Muscle of back (tissue), 11 donors: ENCODE measurements around the gene FERMT1. TPM values are rescaled to one million over a fixed set of nuclear protein-coding genes. Genes with fewer than 3 reads are reported as not detected.
"Not testable (repeated sequence)": the region's sequence is repeated elsewhere in the genome, so short reads cannot be mapped to it uniquely, and the experiment has no call there.

Source experiments
- DNase-seq, 3 donors: peaks; one replicate each; pipeline versions ENCODE4 v3.0.0 to v3.0.0-alpha.2; 2013
- polyA plus RNA-seq, 10 donors: library from polyadenylated mRNA; unstranded; fragments of 120-200 nt; gene quantifications; one replicate each; pipeline ENCODE4 v1.2.1, GENCODE V29; 2013; ENCODE audit not compliant: insufficient read length in 10 of 10

Gene FERMT1
- polyA plus RNA-seq, 10 donors, result 0.23 to 3.8 (median 0.42) TPM

- no peak for DNase-seq
Observed at GRCh38 chr20:6116758-6117157, 6.1 kb downstream of the FERMT1 start.

DNA sequence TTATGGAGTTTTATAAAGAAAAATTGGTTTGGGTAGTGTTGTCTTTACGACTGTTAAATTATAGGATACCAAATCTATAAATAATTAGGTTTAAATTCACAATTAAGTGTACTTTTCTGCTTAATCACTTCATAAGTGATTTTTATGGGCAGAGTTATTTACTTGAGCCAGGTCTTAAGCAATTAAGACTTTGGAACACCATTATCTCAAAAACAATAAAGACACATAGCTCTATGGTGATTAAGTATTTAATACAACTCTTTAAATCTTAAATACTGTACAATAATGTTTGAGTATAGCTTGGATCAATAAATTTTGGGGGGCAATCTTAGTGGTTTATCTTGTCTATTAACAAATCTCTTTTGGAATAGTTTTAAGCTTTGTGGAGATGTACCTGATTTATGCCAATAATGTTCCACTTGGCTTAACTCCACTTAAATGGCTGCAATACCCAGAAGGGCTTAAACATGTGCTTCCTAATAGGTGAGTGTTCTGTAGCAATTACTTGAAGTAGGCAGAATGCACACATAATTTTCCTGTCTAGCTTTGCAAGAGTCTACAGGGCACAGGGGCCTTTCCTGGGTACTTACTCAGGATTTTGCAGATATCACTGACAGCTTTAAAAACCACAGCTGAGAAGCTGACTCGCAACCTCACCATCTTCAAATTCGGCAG is 7.5 kb downstream of the FERMT1 start:
- DNase-seq, result no peak

- DNase-seq, result no peak
Observed at GRCh38 chr20:6114696-6115095, 8.1 kb downstream of the FERMT1 start.

- no peak for DNase-seq
Observed at GRCh38 chr20:6113951-6114350, 8.9 kb downstream of the FERMT1 start.

DNA sequence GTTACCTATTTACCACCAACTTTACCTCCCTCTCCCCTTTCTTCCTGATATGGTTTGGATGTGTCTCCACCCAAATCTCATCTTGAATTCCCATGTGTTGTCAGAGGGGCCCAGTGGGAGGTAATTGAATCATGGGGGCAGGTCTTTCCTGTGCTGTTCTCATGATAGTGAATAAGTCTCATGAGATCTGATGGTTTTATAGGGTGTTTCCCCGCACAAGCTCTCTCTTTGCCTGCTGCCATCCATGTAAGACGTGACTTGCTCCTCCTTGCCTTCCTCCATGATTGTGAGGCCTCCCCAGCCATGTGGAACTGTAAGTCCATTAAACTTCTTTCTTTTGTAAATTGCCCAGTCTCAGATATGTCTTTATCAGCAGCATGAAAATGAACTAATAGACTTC is 9.9 kb downstream of the FERMT1 start:
- DNase-seq, result not testable (repeated sequence)

DNA sequence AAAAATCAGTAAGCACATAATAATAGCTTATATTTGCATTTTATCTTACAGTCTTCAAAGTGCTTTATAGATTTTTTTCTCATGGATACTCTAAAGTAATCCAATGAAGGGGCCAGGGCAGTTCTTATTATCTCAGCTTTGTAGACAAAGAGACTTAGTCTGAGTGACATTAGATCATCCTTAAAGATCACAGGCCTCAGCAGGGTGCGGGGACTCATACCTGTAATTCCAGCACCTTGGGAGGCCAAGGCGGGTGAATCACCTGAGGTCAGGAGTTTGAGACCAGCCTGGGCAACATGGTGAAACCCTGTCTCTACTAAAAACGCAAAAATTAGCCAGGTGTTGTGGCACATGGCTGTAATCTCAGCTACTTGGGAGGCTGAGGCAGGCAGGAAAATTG is 14.5 kb downstream of the FERMT1 start:
- no peak for DNase-seq

DNA sequence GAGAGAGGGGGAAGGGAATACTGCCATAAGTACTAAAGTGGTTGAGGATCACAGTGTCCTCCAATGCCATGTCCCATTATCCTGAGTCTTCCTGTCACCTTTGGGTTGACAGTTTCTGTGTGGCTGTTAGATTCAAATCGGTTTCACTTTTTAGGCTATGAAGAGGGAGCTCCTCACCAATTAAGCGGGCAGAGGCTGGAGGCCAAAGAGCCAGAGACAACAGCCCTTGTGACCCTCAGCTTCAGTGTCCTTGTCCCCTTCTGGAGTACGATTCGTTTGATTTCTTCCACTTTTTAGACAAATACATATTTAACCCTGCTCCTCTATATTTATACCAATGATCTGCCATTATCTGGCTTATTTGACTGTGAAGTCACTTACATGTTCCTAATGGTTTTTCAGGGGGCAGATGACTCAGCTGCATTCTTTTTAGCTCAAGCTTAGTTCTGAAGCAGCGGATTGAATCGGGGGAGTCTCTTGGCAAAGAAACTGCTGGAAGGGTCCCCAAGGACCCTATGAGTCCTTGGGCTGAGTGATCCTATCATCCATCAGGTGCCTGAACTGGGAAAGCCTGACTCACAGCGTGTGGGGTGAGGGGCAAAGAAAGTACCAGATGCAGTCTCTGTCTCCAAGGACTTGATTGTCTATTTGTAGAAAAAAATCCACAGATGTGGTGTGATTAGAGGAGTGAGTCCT is 18.2 kb downstream of the FERMT1 start:
- DNase-seq, result peak; percentile 3 to 68 (median 18)

DNA sequence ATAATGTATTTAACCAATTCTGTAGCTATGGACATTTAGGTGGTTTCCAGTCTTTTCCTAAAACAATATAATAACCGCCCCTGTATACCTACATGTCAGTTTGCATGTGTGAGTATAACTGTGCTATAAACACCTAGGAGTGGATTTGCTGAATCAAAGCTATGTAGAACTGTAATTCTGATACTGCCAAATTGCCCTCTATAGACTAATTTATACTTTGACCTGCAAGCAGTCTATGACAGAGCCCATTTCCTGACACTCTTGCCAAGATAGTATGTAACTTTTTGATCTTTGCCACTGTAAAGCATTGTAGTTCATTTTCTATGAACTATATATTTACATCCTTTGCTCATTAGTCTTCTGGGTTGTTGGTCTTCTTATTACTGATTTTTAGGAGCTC is 19.5 kb downstream of the FERMT1 start:
- DNase-seq, result no peak

- no peak for DNase-seq
Observed at GRCh38 chr20:6101346-6101745, 21.5 kb downstream of the FERMT1 start.

DNA sequence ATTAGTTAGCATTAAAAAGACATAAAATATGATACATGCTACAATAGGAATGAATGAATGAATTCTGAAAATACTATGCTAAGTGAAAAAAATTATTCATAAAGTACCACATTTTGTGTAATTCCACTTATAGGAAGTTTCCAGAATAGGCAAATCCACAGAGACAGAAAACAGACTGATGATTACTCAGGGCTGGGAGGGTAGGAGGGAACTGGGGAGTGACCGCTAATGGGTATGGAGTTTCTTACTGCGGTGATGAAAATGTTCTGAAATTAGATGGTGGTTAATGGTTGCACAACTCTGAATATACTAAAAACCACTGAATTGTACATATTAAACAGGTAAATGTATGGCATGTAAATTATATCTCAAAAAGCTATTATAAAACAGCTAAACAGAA is 22.6 kb downstream of the FERMT1 start:
- no peak for DNase-seq

DNA sequence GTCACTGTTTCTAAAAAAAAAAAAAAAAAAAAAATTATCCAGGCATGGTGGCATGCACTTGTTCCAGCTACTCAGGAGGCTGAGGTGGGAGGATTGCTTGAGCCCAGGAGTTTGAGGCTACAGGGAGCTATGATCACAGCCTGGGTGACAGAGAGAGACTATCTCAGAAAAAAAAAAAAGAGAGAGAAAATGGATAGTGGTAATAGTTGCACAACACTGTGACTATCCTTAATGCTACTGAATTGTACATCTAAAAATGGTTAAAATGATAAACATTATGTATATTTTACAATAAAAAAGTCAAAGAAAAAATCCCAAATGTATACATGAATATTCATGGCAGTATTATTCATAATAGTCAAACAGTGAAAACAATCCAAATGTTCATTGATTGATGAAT is 23.0 kb downstream of the FERMT1 start:
- DNase-seq, result no peak

DNA sequence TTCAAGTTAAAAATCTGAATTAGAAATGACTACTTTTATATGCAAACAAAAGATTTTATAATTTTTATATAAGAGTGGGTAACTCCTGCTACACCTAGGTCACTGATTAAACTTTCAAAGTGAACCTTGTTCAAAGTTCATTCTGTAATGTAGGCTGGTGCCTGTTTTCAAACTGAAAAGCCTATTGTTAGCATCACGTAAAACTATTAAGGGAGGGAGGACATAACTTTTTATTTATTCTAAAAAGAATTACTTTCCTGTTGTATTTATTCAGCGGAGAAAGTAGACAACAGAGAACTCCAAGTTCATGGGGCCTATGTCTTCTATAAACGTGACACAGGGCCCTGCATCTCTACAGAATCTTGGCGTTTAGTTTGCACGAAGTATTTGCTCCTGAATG is 27.4 kb downstream of the FERMT1 start:
- no peak for DNase-seq

DNA sequence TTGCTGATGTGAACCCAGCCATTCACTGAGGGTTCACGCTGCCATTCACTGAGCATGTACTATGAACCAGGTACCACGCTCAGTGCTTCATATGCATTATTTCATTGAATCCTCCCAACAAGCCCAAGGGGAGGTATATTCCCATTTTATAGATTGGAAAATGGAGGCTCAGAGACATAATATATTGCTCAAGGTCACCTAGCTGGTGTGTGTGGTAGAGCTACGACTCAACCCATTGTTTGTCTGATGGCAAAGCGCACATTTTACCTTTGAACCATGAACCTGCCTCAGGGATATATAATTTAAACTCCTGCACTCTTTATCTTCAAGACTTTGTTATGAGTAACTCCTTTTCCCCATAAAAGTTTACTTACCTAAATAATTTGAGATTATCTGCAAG is 28.3 kb downstream of the FERMT1 start:
- no peak for DNase-seq

GRCh38 chr20:6094063-6094462 is 28.8 kb downstream of the FERMT1 start:
- DNase-seq, result no peak

- DNase-seq, result no peak
Observed at GRCh38 chr20:6091661-6092060, 31.2 kb downstream of the FERMT1 start.

GRCh38 chr20:6086868-6087267 is 36.0 kb downstream of the FERMT1 start:
- DNase-seq, result no peak

GRCh38 chr20:6083926-6084325 is 38.9 kb downstream of the FERMT1 start:
- DNase-seq, result no peak

- DNase-seq, result no peak
Observed at GRCh38 chr20:6081236-6081635, 41.6 kb downstream of the FERMT1 start.

GRCh38 chr20:6079016-6079415 is 43.8 kb downstream of the FERMT1 start:
- peak in 2 of 3 donors; percentile 54 to 68 for DNase-seq

DNA sequence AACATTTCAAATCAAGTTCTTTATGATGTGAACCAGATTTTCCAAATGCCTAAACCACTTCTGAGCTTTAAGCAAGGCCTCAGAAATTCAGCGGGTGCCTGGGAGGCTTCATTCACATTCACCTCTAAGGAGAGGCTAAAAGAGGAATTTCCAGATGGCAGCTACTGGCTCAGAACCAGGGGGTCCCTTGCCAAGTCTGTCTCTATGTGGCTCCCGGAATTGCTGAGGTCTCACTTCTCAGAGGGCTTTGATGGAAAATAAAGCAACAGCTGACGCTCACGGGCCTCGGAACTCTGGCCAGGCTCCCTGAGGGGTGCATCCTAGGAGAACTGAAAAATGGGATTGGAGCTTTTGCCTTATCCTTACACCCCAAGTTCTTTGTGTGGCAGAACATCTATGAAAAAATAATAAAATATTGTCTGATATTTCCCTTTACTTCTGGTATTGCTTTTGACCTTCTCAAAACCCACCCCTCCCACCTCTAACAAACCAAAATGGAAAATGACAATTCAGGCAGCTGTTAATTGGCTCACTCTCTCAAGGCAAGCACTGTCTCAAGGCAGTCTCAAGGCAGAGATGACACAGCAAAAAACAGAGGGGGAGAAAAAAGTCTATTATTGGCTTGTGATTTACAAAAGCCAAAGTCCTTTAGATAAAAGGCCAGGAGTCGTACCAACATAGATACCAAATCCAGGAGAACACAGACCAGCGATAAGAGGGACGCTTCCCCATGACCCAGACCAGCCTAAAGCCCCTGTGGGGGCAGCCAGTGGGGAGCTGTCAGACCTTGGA is 47.2 kb downstream of the FERMT1 start:
- DNase-seq, result peak; percentile 71 to 79 (median 79)

DNA sequence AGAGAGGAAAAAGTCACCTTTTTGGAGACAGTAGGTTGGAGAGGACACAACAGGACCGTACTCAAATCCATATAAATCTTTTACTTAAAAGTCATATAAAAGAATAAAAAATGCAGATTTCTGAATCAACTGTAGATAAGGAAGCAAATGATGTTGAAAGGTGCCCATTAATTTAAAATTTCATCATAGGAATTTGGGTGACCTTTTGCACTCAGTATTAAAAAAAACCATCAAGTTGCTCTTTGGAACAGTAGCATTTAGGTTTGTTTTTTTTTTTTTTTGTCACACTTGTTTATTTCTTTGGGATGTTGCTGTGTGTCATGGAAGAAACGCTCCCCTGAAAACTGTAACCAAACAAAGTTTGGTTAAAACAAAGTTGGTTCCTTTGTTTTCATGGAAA is 48.0 kb downstream of the FERMT1 start:
- DNase-seq, result no peak

GRCh38 chr20:6074145-6074561 is 48.7 kb downstream of the FERMT1 start:
- no peak for DNase-seq
